A673 (cell line): ENCODE measurements around the gene ZCWPW2. TPM values are rescaled to one million over a fixed set of nuclear protein-coding genes. Genes with fewer than 3 reads are reported as not detected.

ENCODE experiments used
- BruUV-seq: library from RNA; stranded (reverse); fragments of 400-500 nt; replicated peaks from 2 replicates; lab custom pipeline; 2021; lab: Mats Ljungman, UMichigan
- CTCF ChIA-PET: fragments of 300-600 bp; sonication (Branson Sonifier 250); formaldehyde crosslinking; loops from one replicate; lab custom pipeline; 2022; ENCODE audit warnings: antibody characterized with exemption; lab: Charles Lee
- POLR2A ChIA-PET: fragments of 300-600 bp; sonication (Branson Sonifier 250); formaldehyde crosslinking; loops from one replicate; lab custom pipeline; 2022; ENCODE audit warnings: antibody characterized with exemption; ENCODE audit not compliant: low non-redundant PET; lab: Charles Lee
- DNase-seq: peaks from one replicate; pipeline ENCODE4 v3.0.0-alpha.2; 2015; ENCODE audit warnings: low spot score
- H3K27ac ChIP-seq: fragments of 200-600 bp; sonication (generic); 2 replicates; pipeline ENCODE4 v1.5.1; 2016; ENCODE audit warnings: mixed run types, low read depth, mild to moderate bottlenecking, mixed read lengths, antibody characterized with exemption, low read length; ENCODE audit not compliant: poor library complexity, severe bottlenecking
- H3K27me3 ChIP-seq: fragments of 200-600 bp; sonication (generic); replicated peaks from 2 replicates; pipeline ENCODE4 v1.6.1; 2017; ENCODE audit warnings: mixed run types, low read depth, mild to moderate bottlenecking, mixed read lengths, antibody characterized with exemption, low read length; ENCODE audit not compliant: insufficient read depth, poor library complexity
- H3K36me3 ChIP-seq: fragments of 200-600 bp; sonication (generic); 2 replicates; pipeline ENCODE4 v1.6.1; 2016; ENCODE audit warnings: mixed run types, mild to moderate bottlenecking, mixed read lengths, antibody characterized with exemption, low read length; ENCODE audit not compliant: insufficient read depth, poor library complexity, severe bottlenecking
- H3K4me1 ChIP-seq: fragments of 200-600 bp; sonication (generic); 2 replicates; pipeline ENCODE4 v1.6.1; 2017; ENCODE audit warnings: mixed run types, mild to moderate bottlenecking, mixed read lengths, antibody characterized with exemption, low read length; ENCODE audit not compliant: insufficient read depth, poor library complexity, severe bottlenecking
- H3K4me3 ChIP-seq: fragments of 200-600 bp; sonication (generic); 2 replicates; pipeline ENCODE4 v1.5.1; 2016; ENCODE audit warnings: low read depth, mixed run types, mild to moderate bottlenecking, mixed read lengths, low read length; ENCODE audit not compliant: poor library complexity, severe bottlenecking
- H3K9me3 ChIP-seq: fragments of 200-600 bp; sonication (generic); 2 replicates; pipeline ENCODE4 v1.6.1; 2016; ENCODE audit warnings: mixed run types, low read depth, mild to moderate bottlenecking, mixed read lengths, antibody characterized with exemption, low read length; ENCODE audit not compliant: poor library complexity, severe bottlenecking
- CTCF ChIP-seq: fragments of 300-800, 200-600 bp; sonication (generic); conservative IDR thresholded peaks from 2 replicates; pipeline ENCODE4 v1.5.1; 2017; ENCODE audit warnings: low read depth, mild to moderate bottlenecking, antibody characterized with exemption, low read length, moderate library complexity, mixed read lengths
- EZH2 ChIP-seq: fragments of 200-600 bp; sonication (generic); IDR thresholded peaks from 2 replicates; pipeline ENCODE4 v1.6.1; 2017; ENCODE audit warnings: borderline replicate concordance, low read depth, mild to moderate bottlenecking, mixed read lengths, antibody characterized with exemption, low read length; ENCODE audit not compliant: poor library complexity, severe bottlenecking
- intact Hi-C: fragments of 100-400 bp; cut with micrococcal nuclease; formaldehyde crosslinking; loops from one replicate; pipeline ENCODE4 v1.10.0; 2022; ENCODE audit not compliant: unreplicated experiment
- total RNA-seq: library from RNA; stranded (reverse); gene quantifications from 2 replicates; pipeline ENCODE4 v1.2.3, GENCODE V29; 2021

ZCWPW2 gene
- total RNA-seq, 1 experiment from 2014 or later: not detected

GRCh38 chr3:28462866-28463265 lies 114.3 kb downstream of the ZCWPW2 start:
- H3K9me3 ChIP-seq: no peaks in the 10 kb centered on the region
- no TSS peak for BruUV-seq
- H3K27ac ChIP-seq: no peak overlapping the region
- H3K36me3 ChIP-seq: no peaks in the 10 kb centered on the region
- ChIA-PET CTCF (no interaction called here), POLR2A (no interaction called here)
- no peak for DNase-seq
- H3K27me3 ChIP-seq: no peaks in the 10 kb centered on the region
- no peak overlapping the region for H3K4me3 ChIP-seq
- TF ChIP-seq EZH2: no peak
- no peak for TF ChIP-seq CTCF
- no peaks in the 10 kb centered on the region for H3K4me1 ChIP-seq
- intact Hi-C loops: no loop called here

GRCh38 chr3:28467414-28467813 lies 118.9 kb downstream of the ZCWPW2 start:
- Histone ChIP-seq H3K36me3 (no peaks in the 10 kb centered on the region), H3K27ac (no peak overlapping the region), H3K4me3 (no peak overlapping the region), H3K27me3 (no peaks in the 10 kb centered on the region), H3K4me1 (no peaks in the 10 kb centered on the region), H3K9me3 (no peaks in the 10 kb centered on the region)
- intact Hi-C loops: no loop called here
- no peak for DNase-seq
- ChIA-PET CTCF (no interaction called here), POLR2A (no interaction called here)
- BruUV-seq: no TSS peak
- TF ChIP-seq CTCF: no peak
- no peak for TF ChIP-seq EZH2

GRCh38 chr3:28476194-28476593 lies 127.7 kb downstream of the ZCWPW2 start:
- Histone ChIP-seq H3K27ac (no peak overlapping the region), H3K27me3 (no peaks in the 10 kb centered on the region), H3K36me3 (no peaks in the 10 kb centered on the region), H3K9me3 (no peaks in the 10 kb centered on the region), H3K4me3 (no peak overlapping the region), H3K4me1 (no peaks in the 10 kb centered on the region)
- TF ChIP-seq CTCF (peak; percentile 69), EZH2 (no peak)
- no TSS peak for BruUV-seq
- intact Hi-C loops: loop anchor here (2.0 to 10.0 kb wide), 2 partner anchors 251 to 1289 kb away; no protein-coding TSS in a partner anchor
- ChIA-PET POLR2A (no interaction called here), CTCF (no interaction called here)
- DNase-seq: peak; percentile 54
